Hepatocyte (in vitro differentiated cells): ENCODE data around the gene POLA2.

ENCODE experiments used
- EZH2 ChIP-seq: fragments of 200-600 bp; sonication (generic); IDR thresholded peaks from 2 replicates; pipeline ENCODE4 v1.6.1; 2016; ENCODE audit warnings: antibody characterized with exemption, mild to moderate bottlenecking, borderline replicate concordance
- EZH2phosphoT487 ChIP-seq: fragments of 200-600 bp; sonication (generic); IDR thresholded peaks from one replicate; pipeline ENCODE4 v1.6.1; 2018; ENCODE audit warnings: antibody characterized with exemption, mild to moderate bottlenecking, low read depth, moderate library complexity; ENCODE audit not compliant: unreplicated experiment, severe bottlenecking
- TF ChIP-seq, protein P1 (sequence below): fragments of 200-600 bp; sonication (generic); IDR thresholded peaks from 2 replicates; pipeline ENCODE4 v1.5.1; 2016; ENCODE audit warnings: antibody characterized with exemption, mild to moderate bottlenecking; ENCODE audit not compliant: poor library complexity

DNA sequence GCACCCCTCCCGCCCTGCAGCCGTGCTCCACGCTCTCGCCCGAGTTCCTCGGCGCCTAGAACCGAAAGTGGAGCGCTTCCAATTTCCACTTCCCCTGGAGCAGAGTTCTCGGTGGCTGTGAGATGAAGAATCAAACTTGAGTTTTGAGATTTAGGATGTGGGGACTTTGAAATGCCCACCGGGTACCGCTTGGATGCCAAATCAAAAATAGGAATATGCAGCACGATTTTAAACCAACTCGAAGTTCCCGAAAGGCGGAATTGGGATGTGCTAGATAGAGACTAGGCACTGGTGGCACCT lies 569 bp downstream of the POLA2 start:
- TF ChIP-seq, protein P1, sequence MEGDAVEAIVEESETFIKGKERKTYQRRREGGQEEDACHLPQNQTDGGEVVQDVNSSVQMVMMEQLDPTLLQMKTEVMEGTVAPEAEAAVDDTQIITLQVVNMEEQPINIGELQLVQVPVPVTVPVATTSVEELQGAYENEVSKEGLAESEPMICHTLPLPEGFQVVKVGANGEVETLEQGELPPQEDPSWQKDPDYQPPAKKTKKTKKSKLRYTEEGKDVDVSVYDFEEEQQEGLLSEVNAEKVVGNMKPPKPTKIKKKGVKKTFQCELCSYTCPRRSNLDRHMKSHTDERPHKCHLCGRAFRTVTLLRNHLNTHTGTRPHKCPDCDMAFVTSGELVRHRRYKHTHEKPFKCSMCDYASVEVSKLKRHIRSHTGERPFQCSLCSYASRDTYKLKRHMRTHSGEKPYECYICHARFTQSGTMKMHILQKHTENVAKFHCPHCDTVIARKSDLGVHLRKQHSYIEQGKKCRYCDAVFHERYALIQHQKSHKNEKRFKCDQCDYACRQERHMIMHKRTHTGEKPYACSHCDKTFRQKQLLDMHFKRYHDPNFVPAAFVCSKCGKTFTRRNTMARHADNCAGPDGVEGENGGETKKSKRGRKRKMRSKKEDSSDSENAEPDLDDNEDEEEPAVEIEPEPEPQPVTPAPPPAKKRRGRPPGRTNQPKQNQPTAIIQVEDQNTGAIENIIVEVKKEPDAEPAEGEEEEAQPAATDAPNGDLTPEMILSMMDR, result no peak
- no peak for TF ChIP-seq EZH2phosphoT487
- no peak for TF ChIP-seq EZH2
